PFSK-1 (cell line): ENCODE data around the gene NACAD.

Source experiments
- FOXP2 ChIP-seq: optimal IDR thresholded peaks from 2 replicates; pipeline ENCODE3; 2011; ENCODE audit warnings: borderline replicate concordance, control low read depth, inconsistent platforms; ENCODE audit not compliant: insufficient read depth; ENCODE audit errors: extremely low read length, extremely low read depth
- POLR2AphosphoS5 ChIP-seq: IDR thresholded peaks from 2 replicates; pipeline ENCODE4 v1.6.1; 2012; ENCODE audit warnings: low read depth, mild to moderate bottlenecking, control low read depth, low read length, moderate library complexity
- REST ChIP-seq, 2 experiments: IDR thresholded peaks; 2 replicates each; pipeline versions ENCODE4 v1.6.1 to v1.8.0; 2011 to 2012; ENCODE audit warnings: low read depth in 2 of 2, low read length in 2 of 2, control low read depth in 1 of 2, inconsistent platforms in 1 of 2, mild to moderate bottlenecking in 1 of 2, moderate library complexity in 1 of 2; ENCODE audit not compliant: insufficient read depth in 1 of 2
- SIN3A ChIP-seq: IDR thresholded peaks from 2 replicates; pipeline ENCODE4 v1.6.1; 2012; ENCODE audit warnings: mild to moderate bottlenecking, low read length, moderate library complexity, borderline replicate concordance; ENCODE audit not compliant: insufficient read depth
- TAF1 ChIP-seq: IDR thresholded peaks from 2 replicates; pipeline ENCODE4 v1.6.1; 2012; ENCODE audit warnings: low read length, control low read depth, borderline replicate concordance; ENCODE audit not compliant: insufficient read depth

Gene NACAD

GRCh38 chr7:45125193-45125904 is 36.6 kb upstream of the NACAD start:
- TF ChIP-seq TAF1 = no peak
- no peak for TF ChIP-seq SIN3A
- TF ChIP-seq POLR2AphosphoS5 = no peak
- TF ChIP-seq REST (IDR thresholded peaks at IDR 0.05; ENCODE audit: insufficient read depth in 1 of 2, low read depth in 2 of 2, low read length in 2 of 2) = no peak
- TF ChIP-seq FOXP2 = no peak

- no peak for TF ChIP-seq REST (IDR thresholded peaks at IDR 0.05; ENCODE audit: insufficient read depth in 1 of 2, low read depth in 2 of 2, low read length in 2 of 2)
- no peak for TF ChIP-seq SIN3A
- TF ChIP-seq POLR2AphosphoS5 = no peak
- no peak for TF ChIP-seq FOXP2
- TF ChIP-seq TAF1 = no peak
Measured at GRCh38 chr7:45123913-45124710, 35.3 kb upstream of the NACAD start.

- TF ChIP-seq SIN3A = no peak
- TF ChIP-seq POLR2AphosphoS5 = no peak
Measured at GRCh38 chr7:45122975-45123860, 34.4 kb upstream of the NACAD start.

- TF ChIP-seq POLR2AphosphoS5 = no peak
- TF ChIP-seq SIN3A = no peak
- no peak for TF ChIP-seq FOXP2
- TF ChIP-seq TAF1 = no peak
- TF ChIP-seq REST (IDR thresholded peaks at IDR 0.05; ENCODE audit: insufficient read depth in 1 of 2, low read depth in 2 of 2, low read length in 2 of 2) = no peak
Measured at GRCh38 chr7:45119550-45119949, 30.8 kb upstream of the NACAD start.

- TF ChIP-seq POLR2AphosphoS5 (no peak), REST (IDR thresholded peaks at IDR 0.05; ENCODE audit: insufficient read depth in 1 of 2, low read depth in 2 of 2, low read length in 2 of 2) (no peak), SIN3A (no peak), TAF1 (no peak), FOXP2 (no peak)
Measured at GRCh38 chr7:45118889-45119331, 30.1 kb upstream of the NACAD start.
